Large intestine (tissue), 3 donors: Measurements from ENCODE around the gene AATK. TPM values are rescaled to one million over a fixed set of nuclear protein-coding genes. Genes with fewer than 3 reads are reported as not detected.
A peak's percentile ranks its signal among the peaks of the same experiment; 100 is the strongest.

Experiments
- DNase-seq, 2 donors: peaks; one replicate each; pipeline versions ENCODE4 v3.0.0 to v3.0.0-alpha.2; 2013
- H3K27ac ChIP-seq: one replicate; pipeline ENCODE4 v1.5.1; 2013; ENCODE audit warnings: low read length
- H3K27me3 ChIP-seq: 2 replicates; pipeline ENCODE4 v1.6.1; 2013; ENCODE audit warnings: low read length; ENCODE audit not compliant: control insufficient read depth, insufficient read depth
- H3K36me3 ChIP-seq: 2 replicates; pipeline ENCODE4 v1.6.1; 2013; ENCODE audit warnings: low read length; ENCODE audit not compliant: control insufficient read depth, insufficient read depth
- H3K4me1 ChIP-seq: one replicate; pipeline ENCODE4 v1.6.1; 2013; ENCODE audit warnings: low read length; ENCODE audit not compliant: control insufficient read depth, insufficient read depth
- H3K4me3 ChIP-seq: one replicate; pipeline ENCODE4 v1.5.1; 2013; ENCODE audit warnings: low read length
- H3K9me3 ChIP-seq: one replicate; pipeline ENCODE4 v1.6.1; 2013; ENCODE audit warnings: mild to moderate bottlenecking, low read depth, low read length, moderate library complexity; ENCODE audit not compliant: control insufficient read depth
- WGBS: methylation state at CpG from one replicate; pipeline ENCODE4 v1.1.5; 2013; ENCODE audit warnings: low lambda C conversion rate; ENCODE audit not compliant: insufficient coverage; 5-methylcytosine and 5-hydroxymethylcytosine counted together
- polyA plus RNA-seq: library from polyadenylated mRNA; unstranded; fragments of 120-200 nt; gene quantifications from one replicate; pipeline ENCODE4 v1.2.1, GENCODE V29; 2013

Gene AATK
- polyA plus RNA-seq, 1 donor, result 81.2 TPM

DNA sequence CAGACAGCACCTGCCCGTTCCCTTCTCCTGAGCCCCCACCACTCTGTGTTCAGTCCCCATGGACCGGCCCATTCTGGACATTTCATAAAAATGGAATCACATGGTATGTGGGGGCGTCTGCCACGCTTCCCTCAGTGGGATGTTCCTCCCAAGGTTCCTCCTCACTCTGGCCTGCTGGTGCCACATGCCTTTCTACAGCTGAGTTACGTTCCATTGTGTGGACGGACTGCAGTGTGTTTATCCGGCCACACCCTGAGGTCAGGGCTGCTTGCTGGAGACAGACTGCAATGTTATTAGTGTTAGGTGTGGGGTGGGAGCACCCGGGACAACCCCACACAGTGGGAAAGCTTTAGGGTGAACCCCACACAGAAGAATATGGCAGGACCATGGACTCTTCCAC is 5.9 kb upstream of the AATK start:
- Histone ChIP-seq H3K27ac (no peak overlapping the region), H3K4me3 (no peak overlapping the region), H3K36me3 (no peaks in the 10 kb centered on the region), H3K27me3 (no peaks in the 10 kb centered on the region), H3K9me3 (peaks cover 28% of the 10 kb centered on the region), H3K4me1 (peaks cover 21% of the 10 kb centered on the region)
- no CpG with 5 or more reads among the region's 8 CpGs for WGBS
- no peak for DNase-seq

DNA sequence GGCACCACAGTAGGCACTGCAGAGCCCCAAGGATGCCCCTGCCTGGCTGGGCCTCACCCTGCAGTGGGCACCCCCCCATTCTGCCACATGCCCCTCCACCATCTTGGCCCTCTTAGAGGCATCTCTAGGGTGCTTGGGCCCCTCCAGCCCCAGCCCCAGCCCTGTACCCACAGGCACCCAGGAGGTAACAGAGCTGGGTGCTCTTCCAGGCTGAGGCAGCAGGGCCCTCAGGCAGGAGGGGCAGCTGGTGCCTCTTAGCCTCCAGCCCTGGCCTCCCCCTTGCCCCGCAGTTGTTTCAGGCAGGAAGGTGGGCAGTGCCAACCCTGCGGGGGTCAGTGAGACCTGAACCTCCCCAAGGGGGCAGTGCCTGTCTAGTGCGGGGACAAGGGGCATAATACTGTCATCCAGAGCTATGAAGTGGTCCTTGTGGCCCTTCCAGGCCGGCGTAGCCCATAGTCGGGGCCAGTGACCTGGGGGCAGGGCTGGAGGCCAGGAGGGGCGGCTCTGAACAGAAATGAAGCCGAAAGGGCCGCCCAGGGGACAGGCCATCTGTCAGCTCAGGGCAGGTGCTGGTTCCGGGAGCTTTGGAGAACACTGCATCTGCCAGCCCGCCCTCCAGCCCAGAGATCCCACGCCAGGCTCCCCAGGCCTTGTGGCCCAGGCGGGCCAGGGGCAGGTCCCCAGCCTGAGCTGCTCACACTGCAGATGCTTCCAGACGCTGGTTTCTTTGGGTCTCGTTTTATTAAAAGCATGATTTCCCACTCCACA is 4.9 kb upstream of the AATK start:
- H3K27me3 ChIP-seq, result no peaks in the 10 kb centered on the region
- H3K27ac ChIP-seq, result no peak overlapping the region
- peaks cover 23% of the 10 kb centered on the region for H3K4me1 ChIP-seq
- H3K36me3 ChIP-seq, result no peaks in the 10 kb centered on the region
- H3K4me3 ChIP-seq, result no peak overlapping the region
- WGBS, result no CpG with 5 or more reads among the region's 15 CpGs
- DNase-seq, result no peak
- H3K9me3 ChIP-seq, result peaks cover 22% of the 10 kb centered on the region

DNA sequence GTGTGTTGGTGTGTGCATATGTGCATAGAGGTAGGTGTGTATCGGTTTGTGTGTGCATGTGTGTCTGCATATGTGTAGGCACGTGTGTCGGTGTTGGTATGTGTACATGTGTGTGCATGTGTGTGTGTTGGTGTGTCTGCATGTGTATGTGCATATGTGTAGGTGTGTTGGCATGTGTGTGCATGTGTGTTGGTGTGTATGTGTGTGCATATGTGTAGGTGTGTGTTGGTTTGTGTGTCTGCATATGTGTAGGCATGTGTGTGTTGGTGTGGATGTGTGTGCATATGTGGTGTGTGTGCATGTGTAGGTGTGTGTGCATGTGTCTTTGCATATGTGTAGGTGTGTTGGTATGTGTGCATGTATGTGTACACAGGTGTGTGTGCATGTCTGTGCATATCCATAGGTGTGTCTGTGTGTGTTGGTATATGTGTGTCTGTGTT is 3.9 kb upstream of the AATK start:
- Histone ChIP-seq H3K27ac (no peak overlapping the region), H3K4me1 (peaks cover 30% of the 10 kb centered on the region), H3K36me3 (no peaks in the 10 kb centered on the region), H3K4me3 (no peak overlapping the region), H3K27me3 (peaks cover 2% of the 10 kb centered on the region), H3K9me3 (peaks cover 22% of the 10 kb centered on the region)
- WGBS, result no CpG with 5 or more reads among the region's 3 CpGs
- no peak for DNase-seq

DNA sequence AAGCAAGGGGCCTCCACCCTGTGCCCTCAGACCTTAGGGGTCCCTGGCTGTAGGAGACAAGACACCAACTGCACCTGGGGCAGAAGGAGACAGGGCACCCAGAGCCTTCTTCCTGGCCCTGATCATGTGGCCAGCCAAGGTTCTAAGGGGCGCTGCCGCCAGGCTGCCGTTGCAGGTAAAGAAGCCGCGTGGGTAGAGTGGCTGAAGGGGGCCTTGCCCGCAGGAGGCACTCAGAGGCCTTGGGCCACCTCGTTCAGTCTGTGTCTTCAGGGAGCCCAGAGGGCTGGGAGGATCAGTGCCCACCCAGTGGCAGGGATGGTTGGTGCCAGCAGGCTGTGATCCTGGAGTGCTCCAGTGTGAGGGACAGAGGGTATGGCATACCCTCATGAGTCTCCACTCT is 1.6 kb upstream of the AATK start:
- DNase-seq, result no peak
- Histone ChIP-seq H3K4me3 (no peak overlapping the region), H3K9me3 (peaks cover 4% of the 10 kb centered on the region), H3K36me3 (no peaks in the 10 kb centered on the region), H3K27me3 (peaks cover 2% of the 10 kb centered on the region), H3K27ac (no peak overlapping the region), H3K4me1 (peaks cover 48% of the 10 kb centered on the region)
- no CpG with 5 or more reads among the region's 7 CpGs for WGBS

DNA sequence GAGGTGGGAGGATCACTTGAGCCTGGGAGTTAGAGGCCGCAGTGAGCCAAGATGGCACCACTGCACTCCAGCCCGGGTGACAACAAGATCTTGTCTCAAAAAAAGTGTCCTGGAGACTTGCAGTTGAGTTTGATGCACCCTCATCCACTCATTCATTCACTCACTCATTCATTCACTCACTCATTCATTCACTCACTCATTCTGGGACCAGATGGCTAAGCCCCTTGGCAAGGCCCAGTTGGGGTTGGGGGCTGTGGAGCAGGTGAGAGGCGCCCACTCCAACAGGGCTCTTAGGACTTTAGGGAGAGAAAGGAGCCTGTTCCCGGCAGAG is 1.1 kb upstream of the AATK start:
- H3K27me3 ChIP-seq, result peaks cover 2% of the 10 kb centered on the region

DNA sequence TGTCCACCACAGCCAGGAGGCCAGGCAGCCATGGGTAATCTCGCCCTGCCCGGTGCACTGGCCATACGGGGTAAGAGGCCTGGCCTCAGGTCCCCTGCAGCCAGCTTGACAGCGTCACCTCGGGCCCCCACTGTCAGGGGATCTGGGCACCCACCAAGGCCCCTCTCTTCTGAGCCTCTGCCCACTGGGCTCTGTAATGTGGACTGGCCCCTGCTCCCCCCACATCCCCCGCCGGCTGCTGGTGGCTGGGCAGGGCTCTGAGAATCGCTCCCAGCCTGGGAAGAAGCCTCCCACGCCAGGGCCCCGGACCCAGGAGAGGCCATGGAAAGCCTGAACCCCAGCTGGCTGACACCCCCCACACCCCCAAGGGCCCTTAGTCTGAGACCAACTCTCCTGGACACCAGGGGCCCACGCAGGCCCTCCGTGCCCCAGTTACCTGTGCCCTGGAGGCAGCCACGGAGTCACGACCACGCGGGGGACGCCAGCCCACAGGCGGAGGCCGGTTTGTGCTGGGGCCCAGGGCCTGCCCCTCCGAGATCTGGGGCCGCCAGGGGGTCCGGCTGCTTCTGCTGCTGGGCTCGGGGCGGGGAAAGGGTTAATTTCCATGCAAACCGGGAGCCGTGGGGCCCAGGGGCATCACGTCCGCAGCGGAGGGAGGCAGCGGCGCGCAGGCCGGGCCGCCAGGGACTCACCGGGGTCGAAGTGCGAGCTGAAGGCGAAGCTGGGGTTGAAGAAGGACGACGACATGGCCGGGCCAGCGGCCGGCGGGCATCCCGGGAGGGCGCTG is 582 bp downstream of the AATK start, which contains the start of gene PVALEF:
Gene PVALEF (plus strand): TSS at position 262 of the 787 bp plus-strand sequence. CDS start 15,720 bp downstream, outside the sequence.
- H3K27ac ChIP-seq, result peak within 1 kb of the TSS; percentile 92
- peak within 1 kb of the TSS; percentile 83 for H3K4me3 ChIP-seq
- H3K4me1 ChIP-seq, result peaks cover 38% of the 10 kb centered on the region
- peak; percentile 62 to 88 for DNase-seq
- H3K36me3 ChIP-seq, result no peaks in the 10 kb centered on the region
- no CpG with 5 or more reads among the region's 46 CpGs for WGBS
- H3K9me3 ChIP-seq, result no peaks in the 10 kb centered on the region
- peaks cover 2% of the 10 kb centered on the region for H3K27me3 ChIP-seq

More for the DNA sequence above, 1.1 kb upstream of the AATK start:
- H3K4me3 ChIP-seq, result peak overlapping the region; percentile 57
- DNase-seq, result no peak
- peaks cover 47% of the 10 kb centered on the region for H3K4me1 ChIP-seq
- no peaks in the 10 kb centered on the region for H3K36me3 ChIP-seq
- peaks cover 4% of the 10 kb centered on the region for H3K9me3 ChIP-seq
- WGBS, result no CpG with 5 or more reads among the region's 4 CpGs
- no peak overlapping the region for H3K27ac ChIP-seq

DNA sequence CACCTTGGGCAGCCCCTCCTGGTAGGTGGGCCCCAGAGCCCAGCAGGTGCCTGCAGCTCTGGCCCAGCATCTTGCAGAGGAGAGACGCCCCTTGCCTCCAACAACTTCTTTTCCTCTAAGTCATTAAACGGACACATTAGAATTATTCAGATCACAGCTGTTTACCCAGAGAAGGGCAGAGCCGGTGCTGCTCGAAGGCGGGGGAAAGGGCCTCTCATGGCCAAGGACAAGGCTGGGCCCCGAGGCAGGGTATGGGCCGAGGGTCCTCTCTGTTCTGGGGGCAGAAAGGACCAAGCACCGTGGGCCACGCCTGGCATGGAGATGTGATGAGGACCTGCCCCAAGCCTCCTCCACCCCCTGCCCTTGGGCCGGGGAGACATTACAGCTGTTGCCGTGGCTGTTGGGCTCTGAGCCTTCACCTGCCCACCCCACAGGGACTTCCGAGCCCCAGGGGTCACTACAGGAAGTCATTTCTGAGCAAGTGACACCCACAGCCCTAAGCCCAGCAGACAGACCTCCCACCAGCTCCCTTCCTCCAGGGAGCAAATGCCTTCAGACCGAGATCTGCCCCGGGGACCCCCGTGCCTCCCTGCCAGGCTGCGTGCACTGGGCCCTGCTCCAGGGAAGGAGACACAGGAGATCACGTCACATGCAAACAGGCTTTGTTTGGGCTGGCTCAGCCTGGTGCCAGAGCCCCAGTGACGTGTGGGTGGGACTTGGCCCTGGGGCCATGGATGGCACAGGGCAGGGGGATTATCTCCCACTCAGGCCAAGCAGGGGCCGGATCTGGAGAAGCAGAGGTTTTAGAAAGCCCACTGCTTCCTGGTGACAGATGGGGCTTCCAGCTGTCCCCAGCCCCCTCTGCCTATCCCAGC is 1.4 kb downstream of the AATK start:
- peak overlapping the region; percentile 83 for H3K4me3 ChIP-seq
- peaks cover 2% of the 10 kb centered on the region for H3K27me3 ChIP-seq

DNA sequence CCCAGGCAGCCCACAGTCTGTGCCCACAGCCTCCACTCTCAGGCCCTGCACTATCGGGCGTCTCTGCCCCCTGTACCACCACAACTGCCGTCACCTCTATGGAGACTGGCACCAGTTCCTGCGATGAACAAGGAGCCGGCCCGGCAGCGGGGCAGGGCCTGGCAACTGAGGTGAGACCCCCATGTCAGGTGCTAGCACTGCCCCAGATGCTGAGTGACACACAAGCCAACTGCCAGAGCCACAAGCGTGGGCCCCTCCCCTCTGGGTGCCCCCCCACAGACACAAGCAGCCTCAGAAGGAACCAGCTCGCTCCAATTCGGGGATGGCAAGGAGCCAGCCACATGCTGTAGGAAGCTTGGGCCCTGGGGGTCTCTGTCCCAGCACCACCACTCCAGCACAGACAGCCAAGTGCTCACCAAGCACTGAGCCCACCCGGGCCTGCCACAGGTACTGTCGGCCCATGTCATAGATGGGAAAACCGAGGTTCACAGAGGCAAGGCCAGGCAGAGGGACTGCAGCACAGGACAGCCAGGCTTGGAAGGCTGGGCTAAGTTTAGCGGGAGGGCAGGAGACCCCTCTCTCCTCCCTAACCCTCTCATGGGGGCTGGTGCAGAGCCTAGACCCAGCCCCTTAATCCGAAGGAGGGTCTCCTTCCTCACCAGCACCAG is 2.2 kb downstream of the AATK start:
- DNase-seq, result no peak
- peak overlapping the region; percentile 92 for H3K27ac ChIP-seq
- H3K27me3 ChIP-seq, result peaks cover 2% of the 10 kb centered on the region
- H3K4me1 ChIP-seq, result peaks cover 38% of the 10 kb centered on the region
- no peaks in the 10 kb centered on the region for H3K36me3 ChIP-seq
- peak overlapping the region; percentile 83 for H3K4me3 ChIP-seq
- H3K9me3 ChIP-seq, result no peaks in the 10 kb centered on the region
- WGBS, result no CpG with 5 or more reads among the region's 15 CpGs

More for the DNA sequence above, 1.4 kb downstream of the AATK start:
- Histone ChIP-seq H3K9me3 (no peaks in the 10 kb centered on the region), H3K36me3 (no peaks in the 10 kb centered on the region), H3K27ac (peak overlapping the region; percentile 92), H3K4me1 (peaks cover 38% of the 10 kb centered on the region)
- no CpG with 5 or more reads among the region's 19 CpGs for WGBS
- DNase-seq, result peak in 1 of 2 donors; percentile 61

DNA sequence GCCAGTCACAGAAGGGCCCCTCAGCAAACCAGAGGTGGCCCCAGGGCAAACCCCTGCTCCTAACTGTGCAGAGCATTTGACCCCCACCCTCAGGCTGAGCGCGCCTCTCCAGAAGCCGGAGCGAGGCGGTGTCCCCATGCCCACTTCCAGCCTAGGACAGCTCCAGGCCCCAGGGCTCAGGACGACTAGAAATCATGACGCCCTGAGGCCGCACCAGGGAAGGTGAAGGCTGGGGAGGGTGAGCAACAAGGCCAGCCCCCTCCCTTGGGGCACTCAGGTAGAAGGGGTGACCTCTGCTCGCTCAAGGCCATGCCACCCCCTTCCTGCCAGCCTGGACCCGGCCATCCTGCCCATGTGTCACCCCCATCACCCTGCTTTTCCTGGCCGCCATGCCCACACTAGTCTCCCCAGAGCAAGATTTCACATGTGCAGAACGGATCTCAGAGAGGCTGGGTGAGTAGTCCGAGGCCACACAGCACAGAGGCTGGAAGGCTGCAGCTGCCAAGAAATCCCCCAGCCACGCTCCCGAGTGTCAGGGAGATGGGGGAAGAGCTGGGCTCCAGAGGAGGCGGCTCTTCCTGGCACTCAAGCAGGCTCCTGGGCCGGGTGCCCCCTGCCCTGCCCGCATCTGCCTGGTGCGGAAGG is 2.8 kb downstream of the AATK start:
- DNase-seq, result no peak
- Histone ChIP-seq H3K36me3 (no peaks in the 10 kb centered on the region), H3K4me3 (no peak overlapping the region), H3K9me3 (no peaks in the 10 kb centered on the region), H3K27ac (no peak overlapping the region), H3K4me1 (peaks cover 38% of the 10 kb centered on the region), H3K27me3 (peaks cover 2% of the 10 kb centered on the region)
- WGBS, result no CpG with 5 or more reads among the region's 19 CpGs
